Psoas muscle (tissue), 8 donors: Measurements from ENCODE around the gene LIF. TPM values are rescaled to one million over a fixed set of nuclear protein-coding genes. Genes with fewer than 3 reads are reported as not detected.
"Not testable (repeated sequence)": the region's sequence is repeated elsewhere in the genome, so short reads cannot be mapped to it uniquely, and the experiment has no call there.

Source experiments
- ATAC-seq, 4 donors: fragments of 200-7000 bp; cut with Tn5 transposase; one replicate each; pipeline ENCODE4 v1.9.1; 2020; ENCODE audit warnings: moderate library complexity in 3 of 4, mild to moderate bottlenecking in 2 of 4
- DNase-seq, 2 donors: peaks; one replicate each; pipeline ENCODE4 v3.0.0-alpha.2; 2020
- H3K27ac ChIP-seq: fragments of 200-600 bp; one replicate; pipeline ENCODE4 v1.8.0; 2022
- H3K27me3 ChIP-seq, 3 donors: fragments of 200-600 bp in 1 of 3; one replicate each; pipeline versions ENCODE4 v1.6.1 to v1.8.0; 2013 to 2022; ENCODE audit warnings: low read length in 2 of 3, mild to moderate bottlenecking in 2 of 3, moderate library complexity in 1 of 3; ENCODE audit not compliant: insufficient read depth in 3 of 3
- H3K36me3 ChIP-seq, 2 donors: fragments of 200-600 bp in 1 of 2; one replicate each; pipeline versions ENCODE4 v1.6.1 to v1.8.0; 2013 to 2022; ENCODE audit warnings: low read depth in 1 of 2, mild to moderate bottlenecking in 1 of 2, moderate library complexity in 1 of 2; ENCODE audit not compliant: insufficient read depth in 1 of 2
- H3K4me1 ChIP-seq: fragments of 200-600 bp; one replicate; pipeline ENCODE4 v1.8.0; 2022
- H3K4me3 ChIP-seq: fragments of 200-600 bp; one replicate; pipeline ENCODE4 v1.8.0; 2022; ENCODE audit warnings: mild to moderate bottlenecking
- H3K9me3 ChIP-seq: fragments of 200-600 bp; one replicate; pipeline ENCODE4 v1.8.0; 2022
- CTCF ChIP-seq: fragments of 200-600 bp; IDR thresholded peaks from one replicate; pipeline ENCODE4 v1.8.0; 2022; ENCODE audit warnings: antibody characterized with exemption
- WGBS, 3 donors: extraction: QIAGEN DNeasy Blood & Tissue Kit; methylation state at CpG; one replicate each; pipeline versions ENCODE4 v1.1.6 to v1.1.7; 2013; 5-methylcytosine and 5-hydroxymethylcytosine counted together
- intact Hi-C, 2 donors: fragments of 100-400 bp; cut with DNase I; formaldehyde crosslinking; loops; one replicate each; pipeline versions ENCODE4 v1.11.0 to v1.14.2; 2022
- polyA plus RNA-seq, 3 donors: library from polyadenylated mRNA; stranded (reverse); fragments of 200-250 nt; gene quantifications; one replicate each; pipeline ENCODE4 v1.2.3, GENCODE V29; 2013
- total RNA-seq, 4 donors: library from RNA; stranded (reverse); fragmentation: NEBNext Ultra II Directional in 2 of 4; extraction: Animal tissue kit (Norgen Biotek cat#: 25700) in 2 of 4; gene quantifications; one replicate each; pipeline versions ENCODE4 v1.2.1 to v1.2.4, GENCODE V29; 2021 to 2023
- donor health status: healthy with polysubstance abuse.
- donor health status: DM: no; HTN: no; CAD: no; lungs with moderate emphysema.
- donor health status: Bipolar disorder and iron deficiency.
- donor health status: healthy.
- donor health status: DM: yes; HTN: yes; CAD: no.
- donor health status: DM: no; HTN: no; CAD: no.
- donor health status: DM: no; HTN: no; CAD: no.
- donor health status: DM: yes; HTN: yes; CAD: no.

LIF gene
- total and polyA plus RNA-seq, 7 donors: 0.10 to 21.4 (median 0.33) TPM; not detected in 1

DNA sequence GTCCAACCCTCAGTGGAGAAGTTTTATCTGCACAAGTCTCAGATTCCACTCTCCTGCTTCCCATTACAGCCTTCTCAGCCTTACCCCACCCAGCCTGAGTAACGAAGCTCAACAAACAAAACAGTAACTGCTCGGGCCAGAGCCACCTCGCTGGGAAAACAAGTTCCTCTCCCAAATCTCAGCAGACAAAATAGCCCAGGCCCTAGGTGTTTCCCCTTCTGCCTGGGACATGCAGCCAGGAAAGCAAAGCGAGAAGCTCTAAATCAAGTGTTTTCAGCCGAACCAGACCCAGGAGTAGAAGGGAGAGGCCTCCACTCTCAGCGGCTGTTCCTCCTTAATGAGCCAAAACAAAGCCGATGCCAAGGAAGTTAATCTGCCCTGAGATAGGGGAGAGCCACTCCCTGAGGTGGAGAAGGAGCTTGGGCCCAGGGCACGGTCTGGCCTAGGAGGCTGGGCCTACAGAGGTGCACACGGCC is 44.0 kb downstream of the LIF start:
- no peak for TF ChIP-seq CTCF
- no peak overlapping the region for H3K27ac ChIP-seq
- intact Hi-C loops: no loop called here
- no peaks in the 10 kb centered on the region for H3K9me3 ChIP-seq
- no peak overlapping the region for H3K4me3 ChIP-seq
- WGBS, 3 donors: 41 to 52% (median 48%) methylated on average over 9 of the region's 9 CpGs
- DNase-seq (no peak), ATAC-seq (no peak)
- H3K36me3 ChIP-seq: no peaks in the 10 kb centered on the region
- peaks cover 0 to 51% (median 7%) of the 10 kb centered on the region in 3 donors for H3K27me3 ChIP-seq
- no peaks in the 10 kb centered on the region for H3K4me1 ChIP-seq

DNA sequence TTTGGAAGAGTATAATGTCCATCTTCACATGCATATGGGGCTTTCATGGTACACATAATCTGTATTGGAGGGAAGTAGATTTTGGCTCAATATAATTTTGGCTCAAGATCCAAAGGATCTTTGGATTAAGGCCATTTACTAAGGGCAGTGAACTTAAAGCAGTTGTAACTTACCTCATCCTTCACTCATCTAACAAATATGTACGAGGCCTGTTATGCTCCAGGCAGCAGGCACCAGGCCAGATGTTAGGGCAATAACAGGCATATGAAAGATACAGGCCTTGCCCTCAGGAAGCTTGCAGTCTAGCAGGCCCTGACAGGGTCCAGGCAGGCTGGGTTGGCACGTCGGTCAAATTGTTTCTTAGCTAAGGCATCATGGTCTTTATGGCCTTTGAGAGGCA is 44.6 kb downstream of the LIF start:
- Histone ChIP-seq H3K9me3 (no peaks in the 10 kb centered on the region), H3K4me3 (no peak overlapping the region), H3K27me3 (peaks cover 0 to 44% (median 5%) of the 10 kb centered on the region in 3 donors), H3K4me1 (no peaks in the 10 kb centered on the region), H3K36me3 (no peaks in the 10 kb centered on the region), H3K27ac (no peak overlapping the region)
- intact Hi-C loops: no loop called here
- ATAC-seq: no peak
- TF ChIP-seq CTCF: no peak
- WGBS, 3 donors: 79 to 90% (median 81%) methylated on average over 3 of the region's 3 CpGs
- no peak for DNase-seq

- H3K4me3 ChIP-seq, H3K9me3 ChIP-seq, H3K4me1 ChIP-seq, ATAC-seq, intact Hi-C loops, H3K36me3 ChIP-seq, H3K27ac ChIP-seq, DNase-seq: not testable (repeated sequence)
- peaks cover 0 to 34% (median 4%) of the 10 kb centered on the region in 3 donors for H3K27me3 ChIP-seq
- WGBS, 3 donors: 90 to 93% (median 92%) methylated on average over 10 of the region's 10 CpGs
These were observed 45.7 kb downstream of the LIF start for GRCh38 chr22:30200905-30201304.

GRCh38 chr22:30198921-30199320 is 47.6 kb downstream of the LIF start:
- Histone ChIP-seq H3K4me1 (no peaks in the 10 kb centered on the region), H3K27me3 (peaks cover 0 to 21% (median 2%) of the 10 kb centered on the region in 3 donors), H3K36me3 (no peaks in the 10 kb centered on the region), H3K9me3 (no peaks in the 10 kb centered on the region), H3K27ac (no peak overlapping the region), H3K4me3 (no peak overlapping the region)
- no peak for TF ChIP-seq CTCF
- 89 to 92% (median 90%) methylated on average over 4 of the region's 4 CpGs for WGBS, 3 donors
- ATAC-seq (no peak), DNase-seq (no peak)
- intact Hi-C loops: no loop called here

GRCh38 chr22:30198152-30198825 is 48.3 kb downstream of the LIF start:
- intact Hi-C loops: no loop called here
- H3K27ac ChIP-seq: no peak overlapping the region
- TF ChIP-seq CTCF: no peak
- 90 to 98% (median 93%) methylated on average over 5 of the region's 5 CpGs for WGBS, 3 donors
- H3K9me3 ChIP-seq: no peaks in the 10 kb centered on the region
- DNase-seq: no peak
- no peaks in the 10 kb centered on the region for H3K36me3 ChIP-seq
- H3K4me1 ChIP-seq: no peaks in the 10 kb centered on the region
- no peak for ATAC-seq
- peaks cover 0 to 24% (median 2%) of the 10 kb centered on the region in 3 donors for H3K27me3 ChIP-seq
- H3K4me3 ChIP-seq: no peak overlapping the region
